ENCODE results near the gene CPT2. TPM values are rescaled to one million over a fixed set of nuclear protein-coding genes. Genes with fewer than 3 reads are reported as not detected.
"Not testable (repeated sequence)": the region's sequence is repeated elsewhere in the genome, so short reads cannot be mapped to it uniquely, and the experiment has no call there.

The CPT2 gene
- total RNA-seq, 1 donor from 2014 or later: 8.7 TPM

DNA sequence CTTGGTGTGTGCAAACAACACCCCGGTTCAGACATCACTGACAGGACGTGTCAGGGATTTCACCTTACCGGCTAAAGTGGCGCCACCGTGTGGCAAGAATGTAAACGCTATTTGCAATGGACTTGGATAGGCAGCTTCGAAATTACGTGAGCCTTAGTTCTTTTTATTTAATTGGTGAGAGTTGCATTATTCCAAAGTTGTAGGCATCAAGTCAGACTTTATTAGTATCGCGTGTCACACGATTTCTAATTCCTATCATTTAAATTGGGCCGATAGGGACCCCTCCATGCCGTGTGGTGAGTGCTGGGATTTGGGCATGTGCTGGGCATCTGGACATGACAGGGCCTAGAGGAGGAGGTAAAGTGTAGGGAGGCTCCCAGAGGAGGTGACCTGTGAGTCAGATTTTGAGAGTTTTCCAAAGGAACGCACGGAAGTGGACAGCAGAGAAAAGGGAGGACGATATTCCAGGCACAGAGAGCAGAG lies 14.5 kb upstream of the CPT2 start:
- DNase-seq (ENCODE audit: low read depth in 2 of 2): peak; percentile 86 to 90

DNA sequence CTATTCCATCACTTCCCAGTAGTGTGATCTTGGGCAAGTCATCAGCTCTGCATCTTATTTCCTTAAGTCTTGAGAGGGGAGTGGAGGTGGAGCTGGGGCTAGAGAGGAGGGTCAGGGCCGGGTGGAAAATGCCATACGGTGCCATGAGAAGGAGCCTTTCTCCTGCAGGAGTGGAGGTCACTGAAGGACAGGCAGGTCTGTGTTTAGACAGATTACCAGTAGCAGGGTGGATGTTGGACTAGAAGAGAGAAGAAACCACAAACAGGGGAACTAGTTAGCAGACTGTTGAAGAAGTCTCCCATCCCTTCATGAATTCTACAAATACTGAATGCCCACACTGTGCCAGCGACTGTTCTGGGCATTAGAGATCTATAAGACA lies 13.9 kb upstream of the CPT2 start:
- no peak for DNase-seq (ENCODE audit: low read depth in 2 of 2)

DNA sequence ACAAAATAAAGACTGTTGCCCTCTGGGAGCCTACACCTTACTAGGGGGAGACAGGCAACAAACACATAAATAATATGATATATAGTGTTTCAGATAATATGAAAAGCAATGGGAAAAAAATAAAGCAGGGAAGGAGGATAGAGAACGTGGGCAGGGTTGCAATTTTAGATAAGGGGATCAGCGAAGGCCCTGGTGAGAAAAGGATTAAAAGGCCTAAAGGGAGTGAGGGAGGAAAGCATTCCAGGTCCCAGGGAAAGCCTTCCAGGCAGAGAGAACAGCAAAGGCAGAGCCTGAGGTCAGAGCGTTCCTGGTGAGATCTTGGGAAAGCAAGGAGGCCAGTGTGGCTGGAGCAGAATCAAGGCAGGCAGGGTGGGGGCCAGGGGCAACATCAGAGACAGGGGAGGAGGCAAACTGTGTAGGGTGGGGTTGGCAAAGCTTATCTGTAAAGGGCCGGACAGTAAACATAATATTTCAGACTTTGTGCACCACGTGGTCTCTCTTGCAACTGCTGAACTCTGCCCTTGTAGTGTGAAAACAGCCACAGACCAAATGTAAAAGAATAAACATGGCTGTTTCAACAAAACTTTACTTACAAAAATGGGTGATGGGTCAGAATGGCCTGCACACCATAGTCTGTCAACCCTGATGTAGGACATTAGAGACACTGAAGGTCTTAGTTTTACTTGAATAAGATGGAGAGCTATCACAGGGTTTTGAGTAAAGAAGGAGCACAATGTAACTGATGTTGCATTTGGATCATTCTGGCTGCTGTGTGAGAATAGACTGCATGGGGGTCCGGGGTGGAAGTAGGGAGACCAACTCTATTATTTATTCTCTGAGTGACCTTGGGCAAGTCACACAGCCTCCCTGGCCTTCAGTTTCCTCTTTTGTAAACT lies 13.3 kb upstream of the CPT2 start:
- no peak for DNase-seq (ENCODE audit: low read depth in 2 of 2)

DNA sequence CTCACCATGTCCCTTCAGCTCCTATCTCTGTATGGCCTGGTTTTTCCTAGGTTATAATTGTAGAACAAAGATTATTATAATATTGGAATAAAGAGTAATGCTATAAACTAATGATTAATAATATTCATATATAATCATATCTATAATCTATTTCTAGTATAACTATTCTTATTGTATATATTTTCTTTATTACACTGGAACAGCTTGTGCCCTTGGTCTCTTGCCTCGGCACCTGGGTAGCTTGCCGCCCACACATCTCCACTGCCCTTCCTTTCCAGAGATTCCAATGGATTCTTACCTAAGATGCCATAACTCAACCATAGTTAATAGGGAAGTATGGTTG lies 10.7 kb upstream of the CPT2 start:
- DNase-seq (ENCODE audit: low read depth in 2 of 2): not testable (repeated sequence)

DNA sequence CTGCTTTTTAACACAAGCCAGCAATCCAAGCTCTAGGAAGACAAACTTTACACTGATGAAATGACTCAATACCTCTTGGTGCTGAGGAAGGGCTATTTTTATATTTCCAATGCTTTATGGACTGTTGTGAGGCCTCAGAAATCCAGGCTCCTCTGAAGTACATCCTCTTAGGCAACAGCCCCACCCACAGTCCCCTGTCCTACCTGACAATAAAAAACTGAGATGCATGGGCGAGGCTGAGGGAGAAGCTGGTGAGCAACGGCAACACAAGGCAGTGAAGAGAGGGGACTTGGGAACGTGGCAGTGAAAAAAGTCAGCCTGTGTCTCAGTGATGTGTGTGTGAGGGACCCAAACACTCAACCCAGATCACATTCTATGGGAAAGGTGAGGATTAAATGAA lies 10.1 kb upstream of the CPT2 start:
- peak in 1 of 2 donors; percentile 28 for DNase-seq (ENCODE audit: low read depth in 2 of 2)

DNA sequence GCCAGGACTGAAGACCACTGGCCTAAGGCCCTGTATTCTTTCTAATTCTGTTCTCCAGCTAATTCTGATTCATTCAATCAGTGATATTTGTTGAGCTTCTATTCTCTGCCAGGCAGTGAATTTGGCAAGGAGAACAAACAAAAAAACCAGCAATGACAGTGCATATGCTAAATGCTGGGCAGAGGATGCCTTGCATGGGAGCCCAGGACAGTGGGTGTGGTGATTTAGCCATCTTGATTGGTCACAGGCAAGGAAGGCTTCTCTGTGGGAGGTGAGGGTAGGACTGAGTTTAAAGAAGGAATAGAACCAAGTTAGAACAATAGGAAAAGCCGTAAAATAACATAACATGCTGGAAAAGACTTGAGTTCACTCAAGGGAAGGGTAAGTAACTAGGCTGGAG lies 9.2 kb upstream of the CPT2 start:
- no peak for DNase-seq (ENCODE audit: low read depth in 2 of 2)

DNA sequence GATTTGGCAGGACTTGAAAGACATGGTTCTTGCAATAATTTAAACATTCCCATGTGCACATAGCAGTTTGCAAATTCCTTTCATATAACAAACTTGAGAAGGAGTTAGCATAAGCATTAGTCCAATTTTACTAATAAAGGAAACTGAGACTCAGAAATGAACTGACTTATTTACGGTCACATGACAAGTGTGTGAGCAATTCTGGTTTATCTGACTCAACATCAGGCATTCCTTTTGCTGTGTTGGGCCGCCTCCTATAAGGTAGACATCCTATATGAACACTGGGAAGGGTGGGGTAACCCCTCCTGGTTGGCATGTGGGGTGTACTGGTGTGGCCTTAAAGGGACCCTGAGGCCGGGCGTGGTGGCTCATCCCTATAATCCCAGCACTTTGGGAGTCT lies 8.5 kb upstream of the CPT2 start:
- DNase-seq (ENCODE audit: low read depth in 2 of 2): peak in 1 of 2 donors; percentile 10

DNA sequence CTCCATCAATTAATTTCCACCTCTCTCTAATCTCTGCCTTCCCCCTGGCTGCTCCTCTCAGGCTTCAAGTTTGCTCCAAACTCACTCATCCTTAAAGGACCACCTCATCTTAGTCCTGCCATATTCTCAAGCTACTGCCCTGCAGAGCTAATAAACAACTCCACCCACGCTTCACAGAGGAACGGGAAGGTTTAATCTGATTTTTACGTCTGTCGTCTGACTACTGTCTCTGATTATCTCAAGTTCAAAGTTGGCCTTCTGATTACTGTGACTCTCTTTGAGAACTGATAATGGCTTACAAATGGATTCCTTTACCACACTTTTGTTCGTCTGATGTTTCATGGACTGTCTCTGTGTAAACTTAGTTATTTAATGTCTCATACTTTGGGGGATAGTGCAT lies 7.6 kb upstream of the CPT2 start:
- DNase-seq (ENCODE audit: low read depth in 2 of 2): no peak

DNA sequence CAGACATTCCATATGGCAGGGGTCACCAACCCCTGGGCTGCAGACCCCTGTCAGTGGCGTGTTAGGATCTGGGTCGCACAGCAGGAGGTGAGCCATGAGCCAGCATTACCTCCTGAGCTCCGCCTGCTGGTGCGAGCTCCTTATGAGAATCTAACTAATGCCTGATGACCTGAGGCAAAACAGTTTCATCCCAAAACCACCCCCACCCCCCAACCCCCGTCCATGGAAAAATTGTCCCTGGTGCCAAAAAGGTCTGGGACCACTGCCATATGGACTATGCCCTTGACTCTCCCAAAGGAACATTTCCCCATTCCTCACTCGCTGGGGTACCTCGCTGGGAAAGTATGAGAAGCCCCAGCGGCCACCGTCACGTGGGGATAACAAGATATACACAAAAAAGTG lies 6.4 kb upstream of the CPT2 start:
- no peak for DNase-seq (ENCODE audit: low read depth in 2 of 2)

DNA sequence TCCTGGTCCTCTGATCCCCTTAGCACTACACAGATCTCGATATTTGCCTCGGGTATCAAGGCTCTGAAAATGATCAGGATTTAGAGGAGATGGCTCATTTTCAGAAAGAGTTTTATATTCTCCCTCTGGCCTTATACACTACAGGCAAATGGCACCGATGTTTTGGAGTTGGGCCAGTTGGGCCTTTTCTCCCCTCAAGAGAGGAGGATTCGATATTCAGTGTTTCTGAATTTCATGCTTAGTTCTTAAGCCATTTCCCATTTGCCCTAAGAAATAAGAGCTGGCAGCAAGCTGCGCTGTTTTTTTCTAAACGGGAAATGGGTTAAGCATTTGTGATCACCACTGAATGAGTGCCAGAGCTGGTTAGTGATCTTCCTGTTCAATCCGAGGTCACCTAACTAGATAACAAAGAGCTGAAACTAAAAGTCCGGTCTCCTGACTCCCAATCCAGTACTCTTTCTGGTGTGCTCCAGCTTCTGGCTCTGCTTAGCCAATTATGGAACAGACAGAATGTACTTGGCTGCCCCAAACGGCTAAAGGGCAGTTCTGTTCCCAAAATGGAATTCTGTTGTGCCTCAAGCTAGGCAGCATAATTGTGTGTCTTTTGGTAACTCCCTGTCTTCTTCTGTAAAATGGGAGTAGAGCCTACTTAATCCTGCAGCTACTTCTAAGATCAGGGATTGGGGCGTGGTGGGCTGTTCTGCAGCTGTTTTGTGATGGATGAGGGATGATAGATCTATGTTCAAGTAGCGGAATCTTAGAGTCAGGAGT lies 1.2 kb upstream of the CPT2 start:
- peak in 1 of 2 donors; percentile 40 for DNase-seq (ENCODE audit: low read depth in 2 of 2)

DNA sequence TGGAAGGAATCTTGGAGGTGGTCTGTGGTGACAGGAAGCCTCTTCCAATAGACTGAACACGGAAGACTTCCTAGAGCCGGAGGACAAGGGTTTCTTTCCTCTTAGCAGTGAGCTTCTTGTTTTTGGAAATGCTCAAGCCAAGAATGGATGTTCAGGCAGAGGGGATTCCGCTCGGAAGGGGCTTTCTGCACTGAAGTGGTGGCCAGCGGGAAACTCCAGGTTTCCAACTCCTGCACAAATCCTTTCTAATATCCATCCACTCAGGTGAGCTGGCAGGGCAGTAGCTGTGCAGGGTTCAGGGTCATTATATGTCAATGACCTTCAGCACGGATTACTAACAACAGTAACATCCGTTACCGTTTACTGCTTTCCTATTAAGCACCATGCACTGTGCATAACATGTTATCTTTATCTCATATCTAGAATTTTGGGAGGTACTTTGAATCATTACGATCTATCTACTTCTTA lies 573 bp upstream of the CPT2 start:
- peak in 1 of 2 donors; percentile 17 for DNase-seq (ENCODE audit: low read depth in 2 of 2)

DNA sequence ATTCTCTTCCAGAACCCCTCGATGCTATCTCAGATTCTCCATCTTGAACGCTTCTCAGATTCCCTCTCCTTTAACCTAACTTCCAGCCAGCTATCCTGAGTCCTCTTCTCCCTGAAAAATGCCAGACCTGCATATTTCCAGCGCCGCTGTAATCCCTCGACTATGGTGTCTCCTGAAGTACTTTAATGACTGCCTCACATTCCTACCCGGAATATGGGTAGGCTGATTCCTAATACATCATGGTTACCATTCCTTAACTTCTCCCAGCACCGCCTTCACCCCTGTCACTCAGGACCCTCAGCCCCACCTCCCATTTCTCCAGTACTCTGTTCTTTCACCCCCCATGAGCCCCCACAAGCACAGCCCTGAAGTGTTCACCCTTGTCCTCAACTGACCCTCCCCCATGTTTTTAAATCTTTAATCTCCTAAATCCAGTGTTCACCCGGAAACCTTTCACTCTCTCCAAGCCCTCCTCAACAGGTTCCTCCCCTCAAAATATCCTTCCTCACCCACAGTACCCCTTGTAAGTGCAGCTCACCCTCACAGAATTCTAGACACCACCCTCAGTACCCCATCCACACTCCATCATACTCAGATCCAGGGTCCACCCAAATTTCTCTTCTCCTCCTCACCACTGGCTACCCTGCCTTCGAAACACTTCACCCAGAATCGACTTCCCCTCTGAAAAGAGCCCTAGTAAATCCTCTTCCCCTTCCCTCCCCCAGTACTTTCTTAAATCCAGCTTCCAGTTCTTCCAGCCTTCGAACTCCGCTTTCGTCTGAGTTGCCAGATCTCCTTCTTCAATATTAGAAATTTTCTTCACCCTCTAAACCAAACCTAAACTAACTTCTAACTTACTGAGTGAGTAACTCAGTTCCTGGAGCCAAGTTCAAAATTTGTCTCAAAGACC lies 922 bp downstream of the CPT2 start:
- peak in 1 of 2 donors; percentile 15 for DNase-seq (ENCODE audit: low read depth in 2 of 2)

DNA sequence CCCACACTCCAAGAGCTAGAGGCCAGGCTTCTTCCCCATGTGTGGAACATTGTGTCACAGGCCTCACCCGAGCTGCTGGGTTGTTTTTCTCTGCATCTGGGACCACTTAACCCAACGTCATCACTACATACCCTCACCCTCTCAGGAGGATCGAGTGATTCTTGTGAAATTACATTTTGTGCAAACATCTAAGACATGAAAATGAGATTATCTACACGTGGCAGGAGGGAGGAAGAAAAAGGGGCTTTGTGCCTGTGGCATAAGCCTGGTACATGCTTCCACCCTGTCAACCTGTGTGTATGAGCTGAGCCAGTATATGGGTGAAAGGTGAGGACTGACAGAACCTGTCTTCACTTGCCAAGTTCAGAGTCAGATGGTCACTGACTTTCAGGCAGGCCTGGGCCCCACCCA lies 1.6 kb downstream of the CPT2 start:
- no peak for DNase-seq (ENCODE audit: low read depth in 2 of 2)

DNA sequence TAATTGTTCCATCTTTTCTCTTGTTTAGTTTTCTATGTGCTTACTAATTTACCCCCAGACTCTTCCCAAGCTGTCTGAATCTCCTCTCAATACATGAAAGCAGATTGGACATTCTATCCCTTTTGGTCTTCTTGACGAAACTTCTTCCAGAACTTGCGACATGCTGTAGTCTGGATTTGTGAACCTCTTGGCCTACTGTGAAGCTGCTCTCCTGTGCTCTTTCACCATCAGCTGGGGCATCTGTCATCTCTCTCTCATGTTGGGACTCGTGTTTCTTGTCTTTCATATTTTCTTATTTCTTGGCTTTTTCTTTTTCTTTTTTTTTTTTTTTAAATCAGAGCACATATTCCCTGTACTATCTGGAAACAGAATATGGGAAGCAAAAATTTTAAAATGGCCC lies 6.8 kb downstream of the CPT2 start:
- no peak for DNase-seq (ENCODE audit: low read depth in 2 of 2)

DNA sequence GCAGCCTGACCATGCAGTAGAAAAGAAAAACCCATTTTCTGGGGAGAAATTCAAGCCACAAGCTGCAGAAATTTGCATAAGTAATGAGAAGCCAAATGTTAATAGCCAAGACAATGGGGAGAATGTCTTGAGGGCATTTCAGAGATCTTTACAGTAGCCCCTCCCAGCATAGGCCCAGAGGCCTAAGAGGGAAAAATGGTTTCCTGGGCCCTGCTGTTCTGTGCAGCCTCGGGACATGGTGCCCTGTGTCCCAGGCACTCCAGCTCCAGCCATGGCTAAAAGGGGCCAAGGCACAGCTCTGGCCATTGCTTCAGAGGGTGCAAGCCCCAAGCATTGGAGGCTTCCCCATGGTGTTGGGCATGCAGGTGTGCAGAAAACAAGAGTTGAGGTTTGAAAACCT lies 8.9 kb downstream of the CPT2 start:
- not testable (repeated sequence) for DNase-seq (ENCODE audit: low read depth in 2 of 2)

DNA sequence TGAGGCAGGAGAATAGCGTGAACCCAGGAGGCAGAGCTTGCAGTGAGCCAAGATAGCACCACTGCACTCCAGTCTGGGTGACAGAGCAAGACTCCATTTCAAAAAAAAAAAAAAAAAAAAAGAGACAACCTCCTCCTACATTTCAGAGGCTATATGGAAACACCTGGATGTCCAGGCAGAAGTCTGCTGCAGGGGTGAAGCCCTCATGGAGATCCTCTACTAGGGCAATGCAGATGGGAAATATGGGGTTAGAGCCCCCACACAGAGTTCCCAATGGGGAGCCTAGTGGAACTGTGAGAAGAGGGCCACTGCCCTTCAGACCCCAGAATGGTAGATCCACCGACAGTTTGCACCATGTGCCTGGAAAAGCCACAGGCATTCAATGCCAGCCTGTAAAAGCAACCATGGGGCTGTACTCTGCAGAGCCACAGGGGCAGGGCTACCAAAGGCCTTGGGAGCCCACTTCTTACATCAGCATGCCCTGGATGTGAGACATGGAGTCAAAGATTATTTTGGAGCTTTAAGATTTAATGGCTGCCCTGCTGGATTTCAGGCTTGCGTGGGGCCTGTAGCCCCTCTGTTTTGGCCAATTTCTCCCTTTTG lies 9.6 kb downstream of the CPT2 start:
- not testable (repeated sequence) for DNase-seq (ENCODE audit: low read depth in 2 of 2)

DNA sequence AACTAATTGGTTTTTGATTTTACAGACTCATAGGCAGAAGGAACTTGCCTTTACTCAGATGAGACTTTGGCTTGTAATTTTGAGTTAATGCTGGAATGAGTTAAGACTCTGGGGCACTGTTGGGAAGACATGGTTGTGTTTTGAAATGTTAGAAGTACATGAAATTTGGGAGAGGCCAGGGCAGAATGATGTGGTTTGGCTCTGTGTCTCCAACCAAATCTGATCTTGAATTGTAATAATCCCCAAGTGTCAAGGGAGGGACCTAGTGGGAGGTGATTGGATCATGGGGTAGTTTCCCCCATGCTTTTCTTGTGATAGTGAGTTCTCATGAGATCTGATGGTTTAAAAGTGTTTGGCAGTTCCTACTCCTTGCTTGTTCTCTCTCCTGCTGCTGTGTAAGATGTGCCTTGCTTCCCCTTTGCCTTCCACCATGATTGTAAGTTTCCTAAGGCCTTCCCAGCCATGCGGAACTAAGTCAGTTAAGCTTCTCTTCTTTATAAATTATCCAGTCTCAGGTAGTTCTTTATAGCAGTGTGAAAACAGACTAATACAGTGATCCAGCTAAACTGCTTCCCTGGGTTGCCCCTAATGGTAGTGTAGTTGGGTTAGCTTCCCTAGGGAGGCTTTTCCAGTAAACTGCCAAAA lies 10.2 kb downstream of the CPT2 start:
- no peak for DNase-seq (ENCODE audit: low read depth in 2 of 2)

DNA sequence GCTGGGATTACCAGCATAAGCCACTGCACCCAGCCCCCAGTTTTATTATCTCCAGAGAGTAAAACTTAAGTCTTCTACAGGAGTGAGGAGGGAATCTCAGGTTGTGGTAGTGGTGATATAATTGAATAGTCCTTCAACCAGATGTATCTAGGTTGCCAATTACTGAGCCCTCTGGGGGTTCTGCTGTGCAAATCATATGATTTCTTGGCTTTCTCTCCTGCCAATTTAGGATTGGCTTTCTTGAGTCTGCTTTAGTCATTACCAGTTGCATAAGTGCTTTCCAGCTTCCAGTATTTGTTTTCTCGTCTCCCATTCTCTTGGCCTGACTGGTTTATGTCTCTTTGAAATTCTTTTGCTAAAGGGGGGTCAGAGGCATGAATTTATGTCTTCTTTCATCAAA lies 11.1 kb downstream of the CPT2 start:
- no peak for DNase-seq (ENCODE audit: low read depth in 2 of 2)

DNA sequence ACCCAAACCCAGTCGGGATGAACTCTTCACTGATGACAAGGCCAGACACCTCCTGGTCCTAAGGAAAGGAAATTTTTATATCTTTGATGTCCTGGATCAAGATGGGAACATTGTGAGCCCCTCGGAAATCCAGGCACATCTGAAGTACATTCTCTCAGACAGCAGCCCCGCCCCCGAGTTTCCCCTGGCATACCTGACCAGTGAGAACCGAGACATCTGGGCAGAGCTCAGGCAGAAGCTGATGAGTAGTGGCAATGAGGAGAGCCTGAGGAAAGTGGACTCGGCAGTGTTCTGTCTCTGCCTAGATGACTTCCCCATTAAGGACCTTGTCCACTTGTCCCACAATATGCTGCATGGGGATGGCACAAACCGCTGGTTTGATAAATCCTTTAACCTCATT lies 13.7 kb downstream of the CPT2 start:
- DNase-seq (ENCODE audit: low read depth in 2 of 2): no peak

DNA sequence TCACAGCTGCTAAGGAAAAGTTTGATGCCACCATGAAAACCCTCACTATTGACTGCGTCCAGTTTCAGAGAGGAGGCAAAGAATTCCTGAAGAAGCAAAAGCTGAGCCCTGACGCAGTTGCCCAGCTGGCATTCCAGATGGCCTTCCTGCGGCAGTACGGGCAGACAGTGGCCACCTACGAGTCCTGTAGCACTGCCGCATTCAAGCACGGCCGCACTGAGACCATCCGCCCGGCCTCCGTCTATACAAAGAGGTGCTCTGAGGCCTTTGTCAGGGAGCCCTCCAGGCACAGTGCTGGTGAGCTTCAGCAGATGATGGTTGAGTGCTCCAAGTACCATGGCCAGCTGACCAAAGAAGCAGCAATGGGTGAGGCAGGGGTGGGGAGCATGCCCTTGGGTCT lies 14.3 kb downstream of the CPT2 start:
- DNase-seq (ENCODE audit: low read depth in 2 of 2): no peak

All from lung microvascular endothelial cell (primary cell).